ENCODE measurements around the gene RPTOR.

DNA sequence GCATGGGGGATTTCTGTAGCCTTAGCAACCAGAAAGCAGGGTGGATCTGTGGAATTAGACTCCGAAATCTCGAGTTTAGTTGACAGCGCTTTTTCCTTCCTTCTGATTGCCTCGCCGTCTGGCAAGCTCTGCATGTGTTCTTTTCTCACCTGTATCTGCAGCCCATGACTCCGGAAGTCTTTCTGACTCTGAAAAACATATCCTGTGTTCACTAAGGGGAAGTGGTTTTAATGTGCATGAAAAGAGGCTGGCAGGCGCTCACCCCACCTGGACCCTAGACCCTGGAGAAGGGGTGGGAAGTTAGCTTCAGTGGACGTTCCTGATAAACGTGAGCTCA, 158.5 kb downstream of the RPTOR start:
- TF ChIP-seq EZH2 (IDR thresholded peaks at IDR 0.05; ENCODE audit: low read length): no peak
- TF ChIP-seq, protein P1, sequence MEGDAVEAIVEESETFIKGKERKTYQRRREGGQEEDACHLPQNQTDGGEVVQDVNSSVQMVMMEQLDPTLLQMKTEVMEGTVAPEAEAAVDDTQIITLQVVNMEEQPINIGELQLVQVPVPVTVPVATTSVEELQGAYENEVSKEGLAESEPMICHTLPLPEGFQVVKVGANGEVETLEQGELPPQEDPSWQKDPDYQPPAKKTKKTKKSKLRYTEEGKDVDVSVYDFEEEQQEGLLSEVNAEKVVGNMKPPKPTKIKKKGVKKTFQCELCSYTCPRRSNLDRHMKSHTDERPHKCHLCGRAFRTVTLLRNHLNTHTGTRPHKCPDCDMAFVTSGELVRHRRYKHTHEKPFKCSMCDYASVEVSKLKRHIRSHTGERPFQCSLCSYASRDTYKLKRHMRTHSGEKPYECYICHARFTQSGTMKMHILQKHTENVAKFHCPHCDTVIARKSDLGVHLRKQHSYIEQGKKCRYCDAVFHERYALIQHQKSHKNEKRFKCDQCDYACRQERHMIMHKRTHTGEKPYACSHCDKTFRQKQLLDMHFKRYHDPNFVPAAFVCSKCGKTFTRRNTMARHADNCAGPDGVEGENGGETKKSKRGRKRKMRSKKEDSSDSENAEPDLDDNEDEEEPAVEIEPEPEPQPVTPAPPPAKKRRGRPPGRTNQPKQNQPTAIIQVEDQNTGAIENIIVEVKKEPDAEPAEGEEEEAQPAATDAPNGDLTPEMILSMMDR (optimal IDR thresholded peaks at IDR 0.05 in 1 of 3, IDR thresholded peaks at IDR 0.05 in 1 of 3, conservative IDR thresholded peaks at IDR 0.05 in 1 of 3; ENCODE audit: extremely low read depth in 1 of 3, insufficient read depth in 2 of 3, low read length in 3 of 3): no peak

All from keratinocyte (primary cell).